PC-3 (cell line): ENCODE results near the gene ZC3HAV1. TPM values are rescaled to one million over a fixed set of nuclear protein-coding genes. Genes with fewer than 3 reads are reported as not detected.
A peak's percentile ranks its signal among the peaks of the same experiment; 100 is the strongest.
"Not testable (repeated sequence)": the region's sequence is repeated elsewhere in the genome, so short reads cannot be mapped to it uniquely, and the experiment has no call there.

Experiments used
- ATAC-seq: fragments of 200-7000 bp; cut with Tn5 transposase; 2 replicates; pipeline ENCODE4 v1.9.1; 2020; ENCODE audit warnings: mild to moderate bottlenecking, moderate library complexity
- BruUV-seq: library from RNA; stranded (reverse); fragments of 400-500 nt; replicated peaks from 2 replicates; lab custom pipeline; 2021; lab: Mats Ljungman, UMichigan
- CTCF ChIA-PET: fragments of 300-600 bp; sonication (Branson Sonifier 250); formaldehyde crosslinking; loops from one replicate; lab custom pipeline; 2022; ENCODE audit warnings: antibody characterized with exemption; lab: Charles Lee
- POLR2A ChIA-PET: fragments of 300-600 bp; sonication (Branson Sonifier 250); formaldehyde crosslinking; loops from one replicate; lab custom pipeline; 2022; ENCODE audit warnings: antibody characterized with exemption; ENCODE audit not compliant: unreplicated experiment; lab: Charles Lee
- DNase-seq: peaks from one replicate; pipeline ENCODE4 v3.0.0-alpha.2; 2015
- H2AFZ ChIP-seq: fragments of 300-600 bp; sonication (generic); 2 replicates; pipeline ENCODE4 v1.6.0; 2016; ENCODE audit warnings: antibody characterized with exemption, low read length
- H3F3A ChIP-seq: fragments of 300-600 bp; sonication (generic); one replicate; pipeline ENCODE4 v1.6.0; 2017; ENCODE audit warnings: antibody characterized with exemption, low read length, control low read depth, mild to moderate bottlenecking; ENCODE audit not compliant: unreplicated experiment
- H3K27ac ChIP-seq: fragments of 300-600 bp; sonication (generic); 2 replicates; pipeline ENCODE4 v1.5.1; 2016; ENCODE audit warnings: mild to moderate bottlenecking, low read length
- H3K27me3 ChIP-seq: fragments of 300-600 bp; sonication (generic); 2 replicates; pipeline ENCODE4 v1.6.1; 2016; ENCODE audit warnings: low read length, mixed read lengths
- H3K36me3 ChIP-seq: fragments of 300-600 bp; sonication (generic); 2 replicates; pipeline ENCODE4 v1.6.1; 2016; ENCODE audit warnings: low read depth, mixed run types, low read length, mixed read lengths
- H3K4me1 ChIP-seq: fragments of 300-600 bp; sonication (generic); 2 replicates; pipeline ENCODE4 v1.5.1; 2016; ENCODE audit warnings: low read length; ENCODE audit not compliant: insufficient read depth
- H3K4me2 ChIP-seq: fragments of 300-600 bp; sonication (generic); 2 replicates; pipeline ENCODE4 v1.6.0; 2016; ENCODE audit warnings: low read length
- H3K4me3 ChIP-seq: fragments of 300-600 bp; sonication (generic); 2 replicates; pipeline ENCODE4 v1.5.1; 2016; ENCODE audit warnings: mild to moderate bottlenecking, low read length, mixed read lengths
- H3K79me2 ChIP-seq: fragments of 300-600 bp; sonication (generic); 2 replicates; pipeline ENCODE4 v1.6.1; 2017; ENCODE audit warnings: low read length, mixed read lengths
- H3K9ac ChIP-seq: fragments of 300-600 bp; sonication (generic); 2 replicates; pipeline ENCODE4 v1.6.0; 2016; ENCODE audit warnings: mild to moderate bottlenecking, low read length
- H3K9me2 ChIP-seq: fragments of 300-600 bp; sonication (generic); replicated peaks from 2 replicates; pipeline ENCODE4 v1.6.1; 2016; ENCODE audit warnings: mixed run types, low read length, mixed read lengths
- H3K9me3 ChIP-seq: fragments of 300-600 bp; sonication (generic); 2 replicates; pipeline ENCODE4 v1.6.1; 2016; ENCODE audit warnings: low read length, mixed read lengths
- H4K20me1 ChIP-seq: fragments of 300-600 bp; sonication (generic); 2 replicates; pipeline ENCODE4 v1.6.1; 2016; ENCODE audit warnings: low read length, mixed read lengths
- CTCF ChIP-seq: fragments of 300-600 bp; sonication (generic); conservative IDR thresholded peaks from 2 replicates; pipeline ENCODE4 v1.5.1; 2017; ENCODE audit warnings: antibody characterized with exemption, low read depth, mild to moderate bottlenecking, low read length
- EZH2 ChIP-seq: fragments of 300-600 bp; sonication (generic); IDR thresholded peaks from one replicate; pipeline ENCODE4 v1.6.1; 2017; ENCODE audit warnings: antibody characterized with exemption, mild to moderate bottlenecking, low read length; ENCODE audit not compliant: unreplicated experiment
- EZH2phosphoT487 ChIP-seq: fragments of 300-600 bp; sonication (generic); IDR thresholded peaks from 2 replicates; pipeline ENCODE4 v1.6.1; 2018; ENCODE audit warnings: mild to moderate bottlenecking, antibody characterized with exemption, low read length, borderline replicate concordance
- intact Hi-C: fragments of 100-400 bp; cut with micrococcal nuclease; formaldehyde crosslinking; loops from 2 replicates; pipeline ENCODE4 v1.9.0; 2023
- total RNA-seq: library from RNA; depleted of rRNA; stranded (reverse); fragments of >200 nt; gene quantifications from 2 replicates; pipeline ENCODE4 v1.2.3, GENCODE V29; 2014

Gene ZC3HAV1
- total RNA-seq, 1 experiment from 2014 or later = 19.6 TPM

DNA sequence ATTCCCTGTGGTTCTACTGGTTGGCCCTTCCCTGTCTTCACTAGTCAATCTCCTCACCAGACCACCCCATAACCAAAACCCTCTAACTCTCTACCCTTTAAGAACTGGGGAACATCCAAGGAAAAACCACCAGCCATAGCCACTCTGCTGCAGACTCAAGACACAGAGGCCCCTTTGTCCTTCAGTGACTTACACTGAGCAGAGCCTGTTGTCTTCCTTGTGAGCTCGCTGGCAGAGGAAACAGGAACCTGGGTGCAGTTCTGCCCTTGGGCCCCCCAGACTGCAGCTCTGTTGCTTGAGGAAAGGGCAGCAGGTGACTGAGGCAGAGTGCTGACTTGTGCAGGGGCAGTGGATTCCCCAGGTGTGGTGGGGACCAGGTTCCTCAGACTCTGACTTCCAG is 30.6 kb downstream of the ZC3HAV1 start:
- ATAC-seq (no peak), DNase-seq (no peak)
- no peak for TF ChIP-seq CTCF
- TF ChIP-seq EZH2 = no peak
- TF ChIP-seq EZH2phosphoT487 = no peak
- Histone ChIP-seq H2AFZ (no peak overlapping the region), H3K4me1 (peaks cover 3% of the 10 kb centered on the region; the same call in 1 of the 2 replicates), H3F3A (no peaks in the 10 kb centered on the region), H3K4me3 (no peak overlapping the region), H3K27me3 (no peaks in the 10 kb centered on the region), H3K9me3 (no peaks in the 10 kb centered on the region), H3K9ac (no peak overlapping the region), H3K9me2 (no peaks in the 10 kb centered on the region), H3K79me2 (no peaks in the 10 kb centered on the region), H3K27ac (no peak overlapping the region), H4K20me1 (no peaks in the 10 kb centered on the region), H3K4me2 (no peak overlapping the region), H3K36me3 (peaks cover 25% of the 10 kb centered on the region)
- no TSS peak for BruUV-seq
- intact Hi-C loops = no loop called here
- CTCF ChIA-PET = no interaction called here
- POLR2A ChIA-PET = no interaction called here

GRCh38 chr7:139078399-139078798 is 31.1 kb downstream of the ZC3HAV1 start:
- no peak overlapping the region for H3K27ac ChIP-seq
- no peaks in the 10 kb centered on the region for H3K79me2 ChIP-seq
- H3K9me3 ChIP-seq = no peaks in the 10 kb centered on the region
- ChIA-PET CTCF (no interaction called here), POLR2A (no interaction called here)
- peak; percentile 10 for DNase-seq
- H2AFZ ChIP-seq = no peak overlapping the region
- intact Hi-C loops = no loop called here
- H3K9me2 ChIP-seq = no peaks in the 10 kb centered on the region
- H3K36me3 ChIP-seq = peaks cover 28% of the 10 kb centered on the region
- H3K4me1 ChIP-seq = peaks cover 3% of the 10 kb centered on the region; the same call in 1 of the 2 replicates
- no peaks in the 10 kb centered on the region for H3F3A ChIP-seq
- no peaks in the 10 kb centered on the region for H4K20me1 ChIP-seq
- ATAC-seq = peak; percentile 34
- no peak for TF ChIP-seq CTCF
- no peak for TF ChIP-seq EZH2
- TF ChIP-seq EZH2phosphoT487 = no peak
- H3K4me2 ChIP-seq = no peak overlapping the region
- no TSS peak for BruUV-seq
- no peak overlapping the region for H3K9ac ChIP-seq
- H3K4me3 ChIP-seq = no peak overlapping the region
- no peaks in the 10 kb centered on the region for H3K27me3 ChIP-seq

- ATAC-seq, H3K9me3 ChIP-seq, H3K27me3 ChIP-seq, DNase-seq, CTCF ChIA-PET, H3K4me3 ChIP-seq, H3K9me2 ChIP-seq, H3K4me2 ChIP-seq, H2AFZ ChIP-seq, H3F3A ChIP-seq, H3K79me2 ChIP-seq, H3K9ac ChIP-seq, H3K27ac ChIP-seq, intact Hi-C loops, BruUV-seq, POLR2A ChIA-PET, H4K20me1 ChIP-seq, H3K4me1 ChIP-seq: not testable (repeated sequence)
- peaks cover 24% of the 10 kb centered on the region for H3K36me3 ChIP-seq
Measured at GRCh38 chr7:139077706-139078105, 31.8 kb downstream of the ZC3HAV1 start.
